Fibroblast of mammary gland (primary cell): ENCODE results near the gene ZCWPW2.

Experiments used
- DNase-seq: peaks from one replicate; pipeline ENCODE4 v3.0.0-alpha.2; 2010; ENCODE audit warnings: low read depth
- H3K4me3 ChIP-seq: 2 replicates; pipeline ENCODE4 v1.5.1; 2011; ENCODE audit warnings: low read depth, mild to moderate bottlenecking, low read length, moderate library complexity; ENCODE audit not compliant: control insufficient read depth
- CTCF ChIP-seq: conservative IDR thresholded peaks from 2 replicates; pipeline ENCODE4 v1.5.1; 2011; ENCODE audit warnings: low read depth, low read length, inconsistent platforms; ENCODE audit not compliant: control insufficient read depth, insufficient read depth

Gene ZCWPW2

GRCh38 chr3:28316226-28316625, 32.3 kb upstream of the ZCWPW2 start:
- DNase-seq: no peak
- no peak overlapping the region for H3K4me3 ChIP-seq
- TF ChIP-seq CTCF: no peak

GRCh38 chr3:28317438-28318022, 31.0 kb upstream of the ZCWPW2 start:
- H3K4me3 ChIP-seq: no peak overlapping the region
- peak; percentile 51 for DNase-seq
- peak; percentile 69 for TF ChIP-seq CTCF

GRCh38 chr3:28320981-28321380, 27.5 kb upstream of the ZCWPW2 start:
- no peak for TF ChIP-seq CTCF
- no peak for DNase-seq
- H3K4me3 ChIP-seq: no peak overlapping the region

- DNase-seq: peak; percentile 76
- H3K4me3 ChIP-seq: no peak overlapping the region
- TF ChIP-seq CTCF: no peak
These were observed 26.1 kb upstream of the ZCWPW2 start for GRCh38 chr3:28322464-28322863.

- TF ChIP-seq CTCF: no peak
- H3K4me3 ChIP-seq: no peak overlapping the region
- peak; percentile 35 for DNase-seq
These were observed 22.0 kb upstream of the ZCWPW2 start for GRCh38 chr3:28326458-28326926.

GRCh38 chr3:28328188-28329151, 20.1 kb upstream of the ZCWPW2 start:
- no peak overlapping the region for H3K4me3 ChIP-seq
- peak; percentile 41 for DNase-seq
- TF ChIP-seq CTCF: peak; percentile 47
